Head of caudate nucleus (tissue), 42 donors: ENCODE measurements around the gene DEPDC1.
"Not testable (repeated sequence)": the region's sequence is repeated elsewhere in the genome, so short reads cannot be mapped to it uniquely, and the experiment has no call there.

Experiments used
- DNase-seq, 42 donors: peaks; one replicate each; pipeline versions ENCODE4 v3.0.0 to v3.0.0-alpha.2; 2020 to 2021; ENCODE audit warnings: mixed read lengths in 7 of 42
- intact Hi-C: fragments of 100-400 bp; cut with DNase I; formaldehyde crosslinking; loops from one replicate; pipeline ENCODE4 v1.15.0; 2022

The DEPDC1 gene

GRCh38 chr1:68479501-68479900 is 17.4 kb downstream of the DEPDC1 start:
- no peak for DNase-seq
- intact Hi-C loops: no loop called here

- DNase-seq: no peak
- intact Hi-C loops: no loop called here
Observed at GRCh38 chr1:68478662-68479061, 18.2 kb downstream of the DEPDC1 start.

GRCh38 chr1:68476626-68477025 is 20.3 kb downstream of the DEPDC1 start:
- DNase-seq, intact Hi-C loops: not testable (repeated sequence)

- intact Hi-C loops: no loop called here
- DNase-seq: no peak
Observed at GRCh38 chr1:68473060-68473459, 23.8 kb downstream of the DEPDC1 start.

- DNase-seq: peak in 29 of 42 donors; percentile 3 to 54 (median 28)
- intact Hi-C loops: no loop called here
Observed at GRCh38 chr1:68470388-68470970, 26.4 kb downstream of the DEPDC1 start.

- intact Hi-C loops: no loop called here
- DNase-seq: no peak
Observed at GRCh38 chr1:68464891-68465290, 32.0 kb downstream of the DEPDC1 start.

DNA sequence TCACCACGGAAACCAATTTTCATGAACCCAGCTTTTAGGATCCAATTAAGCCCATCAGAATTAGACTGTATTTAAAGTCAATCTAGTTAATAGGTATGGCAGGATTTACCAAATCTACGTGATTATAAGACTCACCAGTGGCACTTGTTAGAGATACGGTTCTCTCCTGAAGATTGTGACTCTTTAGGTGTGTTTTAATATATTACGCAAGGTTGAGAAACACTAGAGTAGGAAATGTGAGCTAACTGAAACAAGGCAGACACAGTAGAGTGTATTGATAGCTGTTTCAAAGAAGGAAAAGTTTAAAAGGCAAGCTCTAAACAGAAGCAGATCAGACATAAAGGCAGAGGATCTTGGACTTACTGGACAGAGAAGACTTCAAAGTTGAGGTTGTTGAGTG is 35.9 kb downstream of the DEPDC1 start:
- intact Hi-C loops: no loop called here
- DNase-seq: no peak

DNA sequence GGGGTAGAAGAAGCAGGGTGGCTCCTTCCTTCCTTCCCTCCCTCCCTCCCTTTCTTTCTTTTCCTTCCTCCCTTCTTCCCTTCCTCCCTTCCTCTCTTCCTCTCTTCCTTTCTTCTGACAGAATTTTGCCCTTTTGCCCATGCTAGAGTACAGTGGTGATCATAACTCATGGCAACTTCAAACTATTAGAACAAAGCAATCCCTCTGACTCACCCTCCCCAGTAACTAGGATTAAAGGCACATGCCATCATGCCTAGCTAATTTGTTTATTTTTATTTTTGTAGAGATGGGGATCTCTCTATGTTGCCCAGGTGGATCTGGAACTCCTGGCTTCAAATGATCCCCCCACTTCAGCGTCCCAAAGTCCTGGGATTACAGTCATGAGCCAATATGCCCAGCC is 37.1 kb downstream of the DEPDC1 start:
- intact Hi-C loops: no loop called here

GRCh38 chr1:68459091-68459490 is 37.8 kb downstream of the DEPDC1 start:
- no peak for DNase-seq
- intact Hi-C loops: no loop called here

More for the DNA sequence above, 37.1 kb downstream of the DEPDC1 start:
- DNase-seq: no peak

DNA sequence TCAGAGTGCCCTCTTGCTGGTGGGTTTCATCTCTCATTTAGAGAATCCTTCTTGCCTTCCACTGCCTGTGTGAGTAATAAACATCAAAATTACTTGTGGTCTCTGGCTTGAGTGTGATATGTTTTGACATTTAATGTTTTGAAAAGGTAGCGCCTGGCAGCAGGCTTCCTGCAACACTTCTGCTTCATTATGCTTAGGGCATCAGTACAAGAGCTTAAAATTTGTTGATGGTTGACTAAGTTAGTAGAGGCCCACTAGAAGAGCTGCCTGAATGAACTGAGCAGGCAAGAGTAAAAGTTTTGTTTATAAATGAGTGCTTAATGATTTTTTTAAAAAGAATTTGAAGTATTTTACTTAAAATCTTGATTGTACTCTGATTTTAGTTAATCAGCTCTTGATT is 40.7 kb downstream of the DEPDC1 start:
- DNase-seq: no peak
- intact Hi-C loops: no loop called here

DNA sequence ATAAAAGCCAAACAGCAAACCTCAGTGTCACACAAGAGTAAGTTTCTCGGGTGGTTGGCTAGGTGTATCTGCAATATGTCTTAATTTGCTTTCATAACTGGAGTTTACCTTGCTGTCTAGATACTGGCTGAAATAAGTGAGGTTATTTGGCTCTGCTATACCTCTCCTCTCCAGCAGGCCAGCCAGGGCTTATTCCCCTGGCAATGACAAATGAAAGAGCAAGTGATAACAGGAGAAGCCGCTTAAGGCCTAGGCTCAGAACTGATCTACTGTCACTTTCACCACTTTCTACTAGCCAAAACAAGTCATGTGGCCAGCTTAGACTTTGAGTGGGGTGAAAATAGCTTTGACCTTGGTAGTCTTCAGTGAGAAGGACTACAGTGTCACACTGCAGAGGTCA is 42.3 kb downstream of the DEPDC1 start:
- intact Hi-C loops: no loop called here
- DNase-seq: no peak

DNA sequence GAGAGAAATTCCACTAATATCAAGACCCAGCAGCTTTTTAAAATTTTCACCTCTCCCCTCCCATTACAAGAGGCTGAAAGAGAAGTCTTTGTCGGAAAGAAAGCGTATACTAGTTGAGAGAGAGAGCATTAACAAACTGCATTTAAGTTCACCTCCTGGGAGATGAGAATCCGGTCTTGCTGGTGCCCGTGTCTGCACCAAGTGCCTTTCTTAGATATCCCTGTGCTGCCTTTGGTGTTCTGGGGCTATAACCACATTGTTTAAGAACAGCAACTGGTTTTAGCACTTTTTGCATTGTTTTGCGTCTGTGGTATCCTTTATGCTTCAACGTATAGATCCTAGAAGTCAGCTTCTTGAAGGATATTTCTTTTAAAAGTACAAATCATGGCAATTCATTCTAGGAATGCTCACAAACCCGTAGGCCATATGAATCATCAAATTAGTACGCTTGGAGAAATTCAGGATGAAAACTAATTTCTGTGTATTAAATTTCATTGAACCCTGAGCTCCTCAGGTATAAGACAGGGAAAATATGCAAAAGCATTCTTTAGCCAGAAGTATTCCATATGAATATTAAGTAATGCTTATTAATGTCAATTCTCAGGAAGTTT is 43.7 kb downstream of the DEPDC1 start:
- intact Hi-C loops: no loop called here
- no peak for DNase-seq

DNA sequence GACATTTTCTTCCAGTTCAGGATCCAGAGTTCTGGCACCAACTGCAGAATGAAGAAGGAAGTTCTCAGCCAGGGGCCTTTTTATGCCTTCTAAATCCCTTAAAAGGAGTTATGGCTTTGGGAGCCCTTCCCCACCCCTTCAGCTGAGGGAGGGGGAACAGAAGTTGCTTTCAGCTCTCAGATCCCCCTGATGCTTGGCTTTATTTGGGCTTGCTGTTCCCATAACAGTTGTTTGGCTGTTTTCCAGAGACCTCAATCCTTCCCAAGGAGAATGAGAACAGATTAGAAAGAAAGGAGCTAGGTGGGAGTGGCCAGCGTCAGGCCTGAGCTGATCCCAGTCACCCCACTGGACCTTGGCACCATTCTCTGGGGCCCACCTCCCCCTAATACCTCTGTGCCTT is 47.0 kb downstream of the DEPDC1 start, which contains the start of gene RPE65:
Gene RPE65 (minus strand): TSS at position 54 of the 400 bp plus-strand sequence. CDS start 49 bp downstream, at position 5.
- peak in 6 of 42 donors; percentile 2 to 15 (median 7) for DNase-seq
- intact Hi-C loops: no loop called here

GRCh38 chr1:68448365-68448764 is 48.5 kb downstream of the DEPDC1 start:
- DNase-seq: no peak
- intact Hi-C loops: no loop called here

DNA sequence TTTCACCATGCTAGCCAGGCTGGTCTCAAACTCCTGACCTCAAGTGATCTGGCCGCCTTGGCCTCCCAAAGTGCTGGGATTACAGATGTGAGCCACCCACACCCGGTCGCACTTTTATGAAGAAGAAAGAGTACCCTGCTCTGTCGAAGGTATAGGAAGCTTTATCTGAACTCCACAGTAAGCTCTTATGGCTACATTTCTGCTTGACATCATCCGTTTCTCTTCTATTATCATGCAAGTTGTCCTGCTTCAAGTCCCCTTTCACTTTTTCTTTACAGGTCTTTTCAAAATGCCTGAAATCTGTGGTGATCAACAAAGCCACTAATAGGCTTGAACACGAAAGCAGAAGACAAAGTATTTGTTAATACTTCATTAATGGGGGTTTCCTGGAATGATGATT is 51.2 kb downstream of the DEPDC1 start:
- intact Hi-C loops: no loop called here
- no peak for DNase-seq

DNA sequence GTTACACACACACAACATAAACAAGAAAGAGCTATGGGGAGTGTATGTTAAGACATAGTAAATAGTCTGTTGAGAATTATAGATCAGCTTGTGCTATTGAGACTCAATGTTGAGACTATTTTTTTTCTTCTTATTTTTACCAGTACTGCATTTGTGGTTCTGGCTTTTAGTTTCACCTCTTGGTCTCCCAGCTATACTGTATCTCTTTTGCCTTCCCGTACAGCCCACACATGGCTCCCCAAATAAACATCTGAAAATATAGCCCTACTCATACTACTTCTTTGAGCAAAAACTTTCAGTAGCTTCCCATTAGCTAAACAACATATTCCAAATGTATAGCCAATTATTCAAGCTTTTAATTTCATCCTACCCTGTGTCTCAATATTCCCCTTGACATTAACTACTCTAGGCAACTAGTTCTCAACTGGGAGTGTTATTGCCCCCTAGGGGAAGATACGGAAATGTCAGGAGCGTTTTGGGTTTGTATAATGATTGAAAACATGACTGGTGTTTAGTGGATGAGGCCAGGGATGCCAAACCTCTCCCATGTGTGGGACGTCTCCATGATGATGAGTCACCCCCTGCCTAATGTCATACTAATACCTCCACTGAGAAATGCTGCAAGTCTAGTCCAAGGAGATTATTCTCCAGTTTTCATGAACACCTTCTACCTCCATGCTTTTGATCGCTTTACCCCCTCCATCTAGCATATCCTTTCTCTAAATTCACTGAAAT is 53.9 kb downstream of the DEPDC1 start:
- intact Hi-C loops: no loop called here
- peak in 28 of 42 donors; percentile 2 to 74 (median 33) for DNase-seq

DNA sequence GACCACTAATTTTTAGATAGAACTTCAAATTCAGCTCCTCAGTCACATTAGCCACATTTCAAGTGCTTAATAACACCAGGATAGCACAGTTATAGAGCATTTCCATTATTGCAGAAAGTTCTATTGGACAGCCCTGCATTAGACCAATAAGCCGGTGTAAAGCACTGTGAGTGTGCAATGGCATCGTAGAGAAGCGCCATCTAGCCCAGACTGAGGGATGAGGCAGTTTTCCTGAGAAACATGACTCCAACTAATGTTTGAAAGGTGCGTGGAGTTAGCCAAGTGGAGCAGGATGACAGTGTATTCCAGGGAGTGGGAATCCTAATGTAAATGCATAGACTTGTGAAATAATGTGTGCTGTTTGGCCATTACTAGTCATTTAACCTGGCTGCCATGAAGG is 54.9 kb downstream of the DEPDC1 start:
- no peak for DNase-seq
- intact Hi-C loops: no loop called here

GRCh38 chr1:68438310-68438709 is 58.6 kb downstream of the DEPDC1 start:
- intact Hi-C loops: no loop called here

DNA sequence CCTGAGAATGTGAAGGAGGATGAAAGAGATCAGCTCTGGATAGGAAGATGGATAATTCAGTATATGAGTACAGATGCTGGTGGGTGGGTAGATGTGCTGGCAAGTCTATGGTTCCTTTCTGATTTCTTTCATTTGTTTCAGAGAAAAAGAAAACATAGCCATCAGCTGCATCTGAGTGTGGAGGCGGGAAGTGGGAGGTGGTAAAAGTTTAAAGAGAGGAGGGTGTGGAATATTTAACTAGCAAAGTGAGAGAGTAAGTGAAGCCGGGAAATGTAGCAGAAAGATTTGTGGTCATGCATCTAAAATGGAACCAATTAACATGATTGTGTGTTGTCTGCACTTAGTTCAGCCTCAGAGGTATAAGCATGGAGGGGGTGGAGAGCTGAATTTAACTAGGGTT is 63.5 kb downstream of the DEPDC1 start:
- DNase-seq: peak in 33 of 42 donors; percentile 2 to 67 (median 26)
- intact Hi-C loops: no loop called here

More at GRCh38 chr1:68438310-68438709, 58.6 kb downstream of the DEPDC1 start:
- DNase-seq: no peak

- intact Hi-C loops: no loop called here
- DNase-seq: no peak
Observed at GRCh38 chr1:68431076-68431475, 65.8 kb downstream of the DEPDC1 start.
